HG02852 (cell line): ENCODE measurements around the gene CCR7.
"Not testable (repeated sequence)": the region's sequence is repeated elsewhere in the genome, so short reads cannot be mapped to it uniquely, and the experiment has no call there.

Source experiments
- ATAC-seq: cut with Tn5 transposase; IDR thresholded peaks from one replicate; pipeline ENCODE4 v1.9.1; 2021; ENCODE audit warnings: mild to moderate bottlenecking, moderate library complexity; ENCODE audit not compliant: unreplicated experiment

The CCR7 gene

DNA sequence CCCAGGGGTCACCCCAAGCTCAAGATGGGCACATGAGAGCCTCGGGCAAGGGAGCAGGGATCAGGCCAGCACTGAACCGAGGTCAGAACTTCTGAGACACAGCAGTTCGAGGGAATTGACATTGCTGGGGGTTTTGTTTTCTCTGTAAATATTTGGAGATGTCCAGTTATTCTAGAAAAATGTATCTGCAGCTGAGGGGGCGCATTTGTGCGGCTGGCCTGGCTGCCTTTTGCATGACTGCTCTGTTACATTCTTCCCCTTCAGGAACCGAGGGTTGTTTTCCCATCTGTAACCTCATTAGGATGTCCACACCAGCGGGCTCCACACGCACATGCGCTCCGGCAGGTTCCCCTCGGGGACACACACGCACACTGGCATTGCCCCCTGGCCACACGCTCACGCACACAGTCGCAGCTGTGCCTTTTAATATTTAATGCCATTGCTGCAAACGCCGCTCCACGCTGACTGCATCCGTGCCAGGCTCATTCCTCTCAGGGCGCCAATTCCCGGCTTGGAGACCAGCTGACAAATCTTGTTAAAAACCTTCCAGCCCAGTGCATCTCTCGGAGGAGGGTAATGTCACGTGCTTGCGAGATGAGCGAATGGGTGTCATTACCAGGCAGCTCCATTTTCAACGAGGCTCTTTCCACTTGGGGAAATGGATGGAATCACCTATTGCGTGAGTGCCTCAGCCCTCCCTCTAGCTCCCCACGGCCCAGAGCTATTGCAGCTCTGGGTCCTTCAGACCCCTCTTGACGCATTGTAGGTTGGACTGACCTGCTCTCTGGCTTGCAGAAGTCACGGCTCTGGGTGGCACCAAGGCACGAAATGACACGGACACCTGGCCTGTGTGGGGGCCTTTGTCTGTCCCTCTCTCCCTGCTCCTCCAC, 13.1 kb downstream of the CCR7 start:
- ATAC-seq, result no peak

- no peak for ATAC-seq
These were observed 14.0 kb downstream of the CCR7 start for GRCh38 chr17:40551091-40551878.

- no peak for ATAC-seq
These were observed 14.7 kb downstream of the CCR7 start for GRCh38 chr17:40550608-40551007.

DNA sequence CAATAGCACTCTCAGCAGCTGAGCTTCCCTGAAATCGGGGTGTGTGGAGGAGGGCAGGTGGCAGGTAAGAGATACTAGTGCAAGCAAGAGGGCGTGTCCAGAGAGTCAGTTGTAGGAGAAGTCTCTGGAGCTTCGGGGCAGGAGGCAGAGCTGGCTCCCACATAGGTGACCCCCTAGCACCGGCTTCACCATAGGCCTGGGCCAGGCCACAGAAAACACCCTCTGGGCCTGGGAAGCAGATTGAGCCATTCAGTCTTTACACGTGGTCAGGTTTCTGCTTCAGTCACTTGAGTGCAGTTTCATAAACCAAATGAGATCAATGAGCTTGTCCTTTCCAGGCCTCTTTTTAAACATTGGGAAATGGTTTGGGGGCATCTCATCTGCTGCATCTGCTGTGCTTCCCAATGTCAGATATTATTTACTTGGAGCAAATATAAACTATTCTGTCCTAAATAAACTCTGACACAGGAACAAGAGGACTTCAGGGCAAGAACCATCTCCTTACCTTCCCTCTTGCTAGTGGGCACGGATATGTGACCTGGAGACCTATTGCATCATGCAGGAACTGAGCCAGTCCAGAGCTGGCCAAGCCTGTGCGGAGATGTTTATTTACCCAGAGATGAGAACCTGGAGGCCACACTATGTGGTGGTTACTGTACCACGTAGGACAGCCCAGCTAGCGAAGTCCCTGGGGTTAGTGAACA, 16.1 kb downstream of the CCR7 start:
- no peak for ATAC-seq

DNA sequence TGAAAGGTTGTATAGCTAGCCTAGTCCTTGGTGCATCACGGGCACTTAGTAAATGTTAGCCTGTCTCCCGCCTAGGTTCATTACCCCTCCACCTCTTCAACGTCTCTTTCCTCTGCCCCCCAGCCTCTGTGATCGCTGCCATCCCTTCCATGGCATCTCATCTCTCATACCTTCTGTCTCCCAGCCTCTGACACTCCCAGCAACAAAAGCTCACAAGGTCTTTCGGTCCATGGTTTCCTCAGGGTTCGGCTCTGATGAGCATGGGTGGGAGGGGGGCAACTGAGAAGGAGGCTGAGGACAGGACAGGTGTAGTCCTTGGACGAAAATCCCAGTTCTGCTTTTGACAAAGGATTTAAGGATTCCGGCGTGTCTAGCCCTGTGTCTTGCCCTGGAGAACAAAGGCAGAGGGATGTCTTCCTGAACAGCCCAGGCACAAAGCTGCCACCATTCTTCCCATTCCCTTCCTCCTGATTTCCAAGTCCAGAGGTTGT, 16.7 kb downstream of the CCR7 start:
- no peak for ATAC-seq

- no peak for ATAC-seq
These were observed 17.3 kb downstream of the CCR7 start for GRCh38 chr17:40547785-40548478.

GRCh38 chr17:40547079-40547784, 18.0 kb downstream of the CCR7 start:
- no peak for ATAC-seq

DNA sequence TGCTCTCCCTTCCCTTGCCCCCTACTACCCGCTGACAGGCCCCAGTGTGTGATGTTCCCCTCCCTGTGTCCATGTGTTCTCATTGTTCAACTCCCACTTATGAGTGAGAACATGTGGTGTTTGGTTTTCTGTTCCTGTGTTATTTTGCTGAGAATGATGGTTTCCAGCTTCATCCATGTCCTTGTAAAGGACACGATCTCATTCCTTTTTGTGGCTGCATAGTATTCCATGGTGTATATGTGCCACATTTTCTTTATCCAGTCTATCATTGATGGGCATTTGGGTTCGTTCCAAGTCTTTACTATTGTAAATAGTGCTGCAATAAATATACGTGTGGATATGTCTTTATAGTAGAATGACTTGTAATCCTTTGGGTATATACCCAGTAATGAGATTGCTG, 18.8 kb downstream of the CCR7 start:
- ATAC-seq, result not testable (repeated sequence)

GRCh38 chr17:40545660-40546059, 19.6 kb downstream of the CCR7 start:
- ATAC-seq, result no peak

DNA sequence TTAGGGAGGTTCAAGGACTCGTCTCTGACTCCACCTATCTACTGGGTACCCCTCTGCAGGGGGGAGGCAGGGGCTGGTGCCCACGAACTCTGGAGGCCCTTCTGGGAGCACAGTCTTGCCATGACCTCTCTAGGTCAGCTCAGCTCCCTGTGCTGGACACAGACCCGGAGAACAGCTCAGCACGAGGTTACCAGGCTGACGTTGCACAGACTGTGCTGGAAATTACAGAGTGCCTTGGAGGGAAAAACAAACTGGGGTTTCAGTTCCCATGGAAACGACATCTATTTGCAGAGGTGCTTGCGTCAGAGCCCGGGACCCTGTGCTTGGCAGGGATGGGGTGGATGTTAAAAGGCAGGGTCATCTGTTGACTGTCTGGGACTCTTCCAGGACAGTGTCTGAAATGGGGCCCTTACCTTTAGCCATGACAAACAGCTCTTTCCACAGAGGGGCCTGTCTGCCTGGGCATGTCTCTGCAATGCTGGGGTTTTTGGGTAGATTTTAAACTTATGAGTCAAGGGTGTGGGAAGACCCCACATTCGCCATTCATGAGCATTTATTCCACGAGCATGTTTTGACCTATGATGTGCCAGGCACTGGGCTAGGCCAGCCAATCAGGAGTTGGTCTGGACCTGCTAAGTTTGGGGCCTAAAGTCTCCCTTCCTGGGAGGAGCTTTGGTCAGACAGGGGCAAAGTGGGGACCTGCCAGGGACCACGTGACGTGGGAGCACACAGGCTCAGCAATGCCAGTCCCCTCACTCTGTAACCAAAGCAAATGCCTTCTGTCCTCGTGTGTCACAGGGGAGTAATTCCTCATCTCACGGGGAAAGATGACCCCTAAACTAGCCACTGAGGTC, 22.5 kb downstream of the CCR7 start:
- peak; percentile 50 for ATAC-seq

DNA sequence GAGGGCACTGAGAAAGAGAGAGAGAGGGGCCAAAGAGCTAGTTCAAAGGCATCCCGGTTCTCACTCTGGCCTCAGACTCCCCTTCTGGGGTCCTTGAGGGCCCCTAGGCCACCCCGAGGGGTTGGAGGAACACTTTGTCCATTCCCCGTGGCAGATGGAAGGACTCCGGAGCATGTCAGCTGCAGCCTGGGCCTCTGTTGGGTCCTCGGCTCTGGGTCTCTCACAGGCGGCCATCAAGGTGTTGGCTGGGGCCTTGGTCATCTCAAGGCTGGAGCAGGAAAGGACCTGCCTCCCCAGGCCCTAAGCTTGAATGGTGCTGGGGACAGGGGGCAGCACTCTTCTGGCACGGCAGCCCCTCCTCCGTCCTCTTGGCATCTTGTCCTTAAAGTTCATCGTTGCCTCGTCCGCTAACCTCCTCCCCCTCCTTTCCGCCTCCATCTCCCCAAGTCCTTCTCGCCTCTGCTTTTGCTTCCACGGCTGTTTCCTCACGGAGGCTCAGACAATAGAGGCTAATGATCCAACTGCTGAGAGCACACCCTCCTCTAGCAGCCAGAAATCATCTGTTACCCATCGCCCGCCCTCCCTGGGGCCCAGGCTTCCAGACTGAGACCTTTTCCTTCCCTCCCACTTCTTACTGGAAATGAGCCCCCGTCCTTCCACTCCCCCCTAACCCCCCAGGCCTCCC, 23.3 kb downstream of the CCR7 start:
- ATAC-seq, result no peak

GRCh38 chr17:40541060-40541872, 24.0 kb downstream of the CCR7 start:
- ATAC-seq, result no peak

DNA sequence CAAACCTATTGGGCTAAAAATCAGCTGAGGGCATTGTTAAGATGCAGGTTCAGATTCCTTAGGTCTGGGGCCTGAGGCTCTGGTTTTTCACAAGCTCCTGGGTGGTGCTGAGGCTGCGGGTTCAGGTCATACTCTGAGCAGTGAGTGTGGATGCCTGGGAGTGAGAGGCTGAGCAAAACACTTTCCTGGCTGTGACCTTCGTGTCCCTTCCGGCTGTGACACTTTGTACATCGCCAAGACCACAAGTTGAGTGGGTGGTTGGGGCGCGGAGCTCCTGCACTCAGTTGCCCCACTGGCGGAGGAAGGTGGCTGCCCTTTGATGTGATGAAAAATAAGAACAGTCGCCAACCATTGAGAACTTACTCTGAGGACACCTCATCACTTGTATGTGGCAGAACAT, 24.8 kb downstream of the CCR7 start:
- ATAC-seq, result no peak

- ATAC-seq, result no peak
These were observed 25.4 kb downstream of the CCR7 start for GRCh38 chr17:40539711-40540411.

DNA sequence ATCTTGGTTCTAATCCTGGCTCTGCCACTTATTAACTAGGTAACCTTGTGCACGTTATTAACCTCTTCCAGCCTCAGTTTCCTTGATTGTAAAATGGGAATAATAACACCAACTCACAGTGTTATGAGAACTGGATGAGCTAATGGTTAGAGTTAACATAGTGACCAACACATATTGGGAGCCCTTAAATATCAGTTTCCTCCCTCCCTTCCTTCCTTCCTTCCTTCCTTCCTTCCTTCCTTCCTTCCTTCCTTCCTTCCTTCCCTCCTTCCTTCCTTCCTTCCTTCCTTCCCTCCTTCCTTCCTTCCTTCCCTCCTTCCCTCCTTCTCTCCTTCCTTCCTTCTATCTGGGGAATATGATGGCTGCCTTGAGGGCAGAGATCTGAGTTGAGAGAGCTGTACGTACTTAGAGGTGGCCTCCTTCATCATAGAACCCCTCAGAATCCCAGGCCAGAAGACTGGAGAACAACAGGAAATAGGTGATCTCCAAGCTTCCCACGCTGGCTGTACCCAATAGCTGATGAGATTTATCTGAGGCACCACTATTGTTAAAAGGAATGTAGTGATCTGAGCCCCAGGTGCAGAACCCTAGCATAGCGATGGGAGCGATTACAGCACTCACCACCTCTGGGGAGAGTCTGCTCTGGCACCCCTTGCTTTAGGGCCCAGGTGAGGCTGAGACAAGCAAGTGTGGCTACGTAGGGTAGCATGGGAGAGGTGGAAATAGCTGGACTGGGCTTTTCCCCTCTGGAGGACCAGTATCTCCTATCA, 26.2 kb downstream of the CCR7 start:
- no peak for ATAC-seq
